HepG2 (cell line): ENCODE results near the gene CCDC120. TPM values are rescaled to one million over a fixed set of nuclear protein-coding genes. Genes with fewer than 3 reads are reported as not detected.
A peak's percentile ranks its signal among the peaks of the same experiment; 100 is the strongest.

Experiments used
- DRAP1 ChIP-seq: IDR thresholded peaks from 2 replicates; pipeline ENCODE4 v1.6.1; 2016; ENCODE audit warnings: missing genetic modification reagents, missing compliant biosample characterization
- EEA1 ChIP-seq: sonication (generic); formaldehyde crosslinking; IDR thresholded peaks from 2 replicates; pipeline ENCODE4 v1.5.1; 2020; ENCODE audit warnings: mild to moderate bottlenecking, missing genetic modification reagents, borderline replicate concordance
- FOXO4 ChIP-seq: sonication (generic); formaldehyde crosslinking; conservative IDR thresholded peaks from 2 replicates; pipeline ENCODE4 v1.8.1; 2023; ENCODE audit warnings: missing genetic modification reagents
- HMGA1 ChIP-seq: sonication (generic); formaldehyde crosslinking; conservative IDR thresholded peaks from 2 replicates; pipeline ENCODE4 v1.4.0; 2020; ENCODE audit warnings: missing genetic modification reagents
- ISL2 ChIP-seq: sonication (generic); formaldehyde crosslinking; IDR thresholded peaks from 2 replicates; pipeline ENCODE4 v1.5.0; 2020; ENCODE audit warnings: missing genetic modification reagents
- KAT8 ChIP-seq: IDR thresholded peaks from 2 replicates; pipeline ENCODE4 v1.6.1; 2016; ENCODE audit warnings: missing genetic modification reagents, missing compliant biosample characterization
- MEIS2 ChIP-seq: sonication (generic); formaldehyde crosslinking; IDR thresholded peaks from 2 replicates; pipeline ENCODE4 v1.9.0; 2021; ENCODE audit warnings: mild to moderate bottlenecking, missing genetic modification reagents
- MTF1 ChIP-seq: sonication (generic); formaldehyde crosslinking; IDR thresholded peaks from 2 replicates; pipeline ENCODE4 v1.5.0; 2020; ENCODE audit warnings: missing genetic modification reagents
- NFE2 ChIP-seq: sonication (generic); formaldehyde crosslinking; IDR thresholded peaks from 2 replicates; pipeline ENCODE4 v1.4.0; 2020; ENCODE audit warnings: missing genetic modification reagents
- NFE2L1 ChIP-seq: sonication (generic); formaldehyde crosslinking; IDR thresholded peaks from 2 replicates; pipeline ENCODE4 v1.4.0; 2020; ENCODE audit warnings: missing genetic modification reagents, mild to moderate bottlenecking, borderline replicate concordance
- NFKB2 ChIP-seq: sonication (generic); formaldehyde crosslinking; IDR thresholded peaks from 2 replicates; pipeline ENCODE4 v1.4.0; 2020; ENCODE audit warnings: missing genetic modification reagents, borderline replicate concordance
- PAXIP1 ChIP-seq: sonication (generic); formaldehyde crosslinking; conservative IDR thresholded peaks from 2 replicates; pipeline ENCODE4 v1.4.0; 2020; ENCODE audit warnings: mild to moderate bottlenecking, missing genetic modification reagents, moderate library complexity
- RARA ChIP-seq: IDR thresholded peaks from 2 replicates; pipeline ENCODE4 v1.6.1; 2016; ENCODE audit warnings: missing genetic modification reagents, missing compliant biosample characterization
- SMAD9 ChIP-seq: sonication (generic); formaldehyde crosslinking; IDR thresholded peaks from 2 replicates; pipeline ENCODE4 v1.5.1; 2020; ENCODE audit warnings: mild to moderate bottlenecking, missing genetic modification reagents
- STAT5B ChIP-seq: sonication (generic); formaldehyde crosslinking; IDR thresholded peaks from 2 replicates; pipeline ENCODE4 v1.4.0; 2020; ENCODE audit warnings: missing genetic modification reagents
- ZBTB1 ChIP-seq: sonication (generic); formaldehyde crosslinking; IDR thresholded peaks from 2 replicates; pipeline ENCODE4 v1.4.0; 2020; ENCODE audit warnings: missing genetic modification reagents, borderline replicate concordance
- ZKSCAN1 ChIP-seq: fragments of 150-350 bp; IDR thresholded peaks from 2 replicates; pipeline ENCODE4 v1.6.1; 2014; ENCODE audit warnings: low read length
- ZNF605 ChIP-seq: sonication (generic); formaldehyde crosslinking; IDR thresholded peaks from 2 replicates; pipeline ENCODE4 v1.8.0; 2022; ENCODE audit warnings: mild to moderate bottlenecking, missing genetic modification reagents
- ZNF674 ChIP-seq: sonication (generic); formaldehyde crosslinking; IDR thresholded peaks from 2 replicates; pipeline ENCODE4 v1.5.0; 2020; ENCODE audit warnings: low read depth, mild to moderate bottlenecking, missing genetic modification reagents
- ZNF75D ChIP-seq: sonication (generic); formaldehyde crosslinking; IDR thresholded peaks from 2 replicates; pipeline ENCODE4 v1.8.1; 2023; ENCODE audit warnings: missing genetic modification reagents, mild to moderate bottlenecking, borderline replicate concordance
- ZSCAN30 ChIP-seq: sonication (generic); formaldehyde crosslinking; IDR thresholded peaks from 2 replicates; pipeline ENCODE4 v1.5.0; 2020; ENCODE audit warnings: mild to moderate bottlenecking, missing genetic modification reagents
- ZSCAN9 ChIP-seq: IDR thresholded peaks from 2 replicates; pipeline ENCODE4 v1.6.1; 2016; ENCODE audit warnings: borderline replicate concordance
- polyA plus RNA-seq, 8 experiments: library from polyadenylated mRNA; depleted of rRNA in 3 of 8; stranded (reverse) in 7 of 8; unstranded in 1 of 8; fragments of >200 nt; fragmentation: Illumina TruSeq in 4 of 8; extraction: Trizol in 4 of 8; gene quantifications; 2 replicates each; pipeline versions ENCODE4 v1.2.1 to v1.2.3, GENCODE V29; 2011 to 2016; ENCODE audit warnings: low read depth in 4 of 8, missing spikeins in 1 of 8, mixed read lengths in 1 of 8; ENCODE audit not compliant: insufficient read depth in 1 of 8
- total RNA-seq, 5 experiments: library from RNA; depleted of rRNA; stranded (reverse); fragments of >200 nt; fragmentation: Illumina TruSeq; extraction: Trizol; gene quantifications; 2 replicates each; pipeline ENCODE4 v1.2.3, GENCODE V29; 2016; ENCODE audit warnings: low read depth in 1 of 5

The CCDC120 gene
- total and polyA plus RNA-seq, 2 of the 13 experiments (the other 11 are each of a cell fraction or from before 2014, with no cell fraction given): 0.89 to 3.2 TPM

- TF ChIP-seq PAXIP1 (CRISPR knock-in tag) (peak; percentile 35; the same call in 1 of the 2 replicates), MTF1 (CRISPR knock-in tag) (no peak), ISL2 (CRISPR knock-in tag) (peak; percentile 47; the same call in 1 of the 2 replicates), ZNF75D (no peak), ZSCAN30 (CRISPR knock-in tag) (no peak), ZNF605 (CRISPR knock-in tag) (peak; percentile 59; the same call in 1 of the 2 replicates), NFKB2 (CRISPR knock-in tag) (no peak), STAT5B (CRISPR knock-in tag) (no peak), ZSCAN9 (no peak), RARA (no peak; the same call in 1 of the 2 replicates), ZBTB1 (no peak), SMAD9 (CRISPR knock-in tag) (no peak), KAT8 (CRISPR knock-in tag) (peak; percentile 81), HMGA1 (CRISPR knock-in tag) (no peak), EEA1 (CRISPR knock-in tag) (peak; percentile 62; the same call in 1 of the 2 replicates), ZNF674 (CRISPR knock-in tag) (no peak), DRAP1 (CRISPR knock-in tag) (0 out of 2 replicates have a peak, but pooled peaks have one; percentile 23), MEIS2 (CRISPR knock-in tag) (peak; percentile 31; the same call in 1 of the 2 replicates), FOXO4 (CRISPR knock-in tag) (no peak), ZKSCAN1 (no peak), NFE2L1 (CRISPR knock-in tag) (no peak), NFE2 (CRISPR knock-in tag) (no peak)
These were observed 21.0 kb downstream of the CCDC120 start, which contains the start of gene WDR45 (continued) for GRCh38 chrX:49079489-49080428.
